Esophagus squamous epithelium (tissue), 4 donors: ENCODE measurements around the gene NME9.

Experiments
- CTCF ChIP-seq, 6 experiments: fragments of 450-650 bp in 4 of 6; fragments of 200-600 bp in 2 of 6; sonication (generic) in 2 of 6; IDR thresholded peaks; one replicate each; pipeline ENCODE4 v1.5.1; 2016 to 2019; ENCODE audit warnings: antibody characterized with exemption in 6 of 6, mild to moderate bottlenecking in 4 of 6, moderate library complexity in 4 of 6
- POLR2A ChIP-seq, 4 donors: fragments of 450-650 bp; IDR thresholded peaks; one replicate each; pipeline ENCODE4 v1.6.1; 2017; ENCODE audit warnings: antibody characterized with exemption in 4 of 4, mild to moderate bottlenecking in 4 of 4, moderate library complexity in 3 of 4

GRCh38 chr3:138257986-138258385 is 71.7 kb downstream of the NME9 start:
- TF ChIP-seq CTCF (IDR thresholded peaks at IDR 0.05) (no peak), POLR2A (IDR thresholded peaks at IDR 0.05) (no peak)
